ENCODE results near the gene TBC1D3B.

TBC1D3B gene

GRCh38 chr17:36130346-36130745 lies 46.1 kb downstream of the TBC1D3B start:
- no peak overlapping the region for H3K4me3 ChIP-seq (ENCODE audit: low read depth, low read length)
- TF ChIP-seq CTCF (IDR thresholded peaks at IDR 0.05; ENCODE audit: low read depth, low read length, missing control alignments): no peak
- no peak for DNase-seq (ENCODE audit: low read depth)

GRCh38 chr17:36129616-36130015 lies 46.8 kb downstream of the TBC1D3B start:
- no peak for TF ChIP-seq CTCF (IDR thresholded peaks at IDR 0.05; ENCODE audit: low read depth, low read length, missing control alignments)
- no peak for DNase-seq (ENCODE audit: low read depth)
- no peak overlapping the region for H3K4me3 ChIP-seq (ENCODE audit: low read depth, low read length)

- no peak for DNase-seq (ENCODE audit: low read depth)
- no peak overlapping the region for H3K4me3 ChIP-seq (ENCODE audit: low read depth, low read length)
- TF ChIP-seq CTCF (IDR thresholded peaks at IDR 0.05; ENCODE audit: low read depth, low read length, missing control alignments): no peak
These were observed 47.9 kb downstream of the TBC1D3B start for GRCh38 chr17:36128411-36128978.

- TF ChIP-seq CTCF (IDR thresholded peaks at IDR 0.05; ENCODE audit: low read depth, low read length, missing control alignments): no peak
- no peak for DNase-seq (ENCODE audit: low read depth)
- no peak overlapping the region; the same call in 1 of the 2 replicates for H3K4me3 ChIP-seq (ENCODE audit: low read depth, low read length)
These were observed 48.5 kb downstream of the TBC1D3B start for GRCh38 chr17:36127911-36128310.

- no peak for TF ChIP-seq CTCF (IDR thresholded peaks at IDR 0.05; ENCODE audit: low read depth, low read length, missing control alignments)
- no peak overlapping the region; the same call in 1 of the 2 replicates for H3K4me3 ChIP-seq (ENCODE audit: low read depth, low read length)
- DNase-seq (ENCODE audit: low read depth): peak; percentile 55
These were observed 49.1 kb downstream of the TBC1D3B start for GRCh38 chr17:36127199-36127893.

GRCh38 chr17:36124879-36125824 lies 51.3 kb downstream of the TBC1D3B start:
- no peak for DNase-seq (ENCODE audit: low read depth)
- H3K4me3 ChIP-seq (ENCODE audit: low read depth, low read length): no peak overlapping the region
- no peak for TF ChIP-seq CTCF (IDR thresholded peaks at IDR 0.05; ENCODE audit: low read depth, low read length, missing control alignments)
